ENCODE results near the gene USP48. TPM values are rescaled to one million over a fixed set of nuclear protein-coding genes. Genes with fewer than 3 reads are reported as not detected.

Gene USP48
- total RNA-seq, 3 donors from 2014 or later = 56.0 to 86.9 (median 74.7) TPM

GRCh38 chr1:21742578-21742977 lies 40.4 kb downstream of the USP48 start:
- no peak for DNase-seq (ENCODE audit: low spot score in 2 of 2)
- Histone ChIP-seq H3K4me3 (no peak overlapping the region), H3K9me3 (no peaks in the 10 kb centered on the region), H3K27me3 (no peaks in the 10 kb centered on the region), H3K4me1 (no peaks in the 10 kb centered on the region), H3K36me3 (no peaks in the 10 kb centered on the region), H3K27ac (no peak overlapping the region)
- no peak for TF ChIP-seq CTCF (IDR thresholded peaks at IDR 0.05)
- TF ChIP-seq POLR2AphosphoS5 (IDR thresholded peaks at IDR 0.05) = no peak
- TF ChIP-seq POLR2A (IDR thresholded peaks at IDR 0.05) = no peak
- intact Hi-C loops (cut with DNase I; ENCODE audit: low total_unique reads) = no loop called here

DNA sequence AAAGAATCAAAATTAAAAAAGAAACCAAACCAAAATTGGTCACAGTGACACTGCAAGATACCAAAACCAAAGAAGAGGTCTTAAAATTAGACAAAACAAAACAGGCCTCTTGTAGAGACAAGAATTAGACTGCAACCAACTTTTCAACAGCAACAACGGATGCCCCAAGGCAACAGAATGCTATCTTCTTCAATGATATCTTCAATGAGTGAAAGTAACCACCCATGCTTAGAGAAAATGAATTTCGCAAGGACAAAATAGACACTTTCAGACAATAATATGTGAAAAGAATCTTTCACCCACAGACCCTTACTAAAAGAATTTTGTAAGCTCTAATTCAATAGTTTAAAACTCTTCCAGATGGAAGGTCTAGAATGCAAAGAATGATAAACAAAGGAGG lies 41.7 kb downstream of the USP48 start:
- Histone ChIP-seq H3K27ac (no peak overlapping the region), H3K36me3 (no peaks in the 10 kb centered on the region), H3K27me3 (no peaks in the 10 kb centered on the region), H3K4me3 (no peak overlapping the region), H3K9me3 (no peaks in the 10 kb centered on the region), H3K4me1 (no peaks in the 10 kb centered on the region)
- intact Hi-C loops (cut with DNase I; ENCODE audit: low total_unique reads) = no loop called here
- no peak for DNase-seq (ENCODE audit: low spot score in 2 of 2)
- TF ChIP-seq CTCF (IDR thresholded peaks at IDR 0.05) (no peak), POLR2AphosphoS5 (IDR thresholded peaks at IDR 0.05) (no peak), POLR2A (IDR thresholded peaks at IDR 0.05) (no peak)

DNA sequence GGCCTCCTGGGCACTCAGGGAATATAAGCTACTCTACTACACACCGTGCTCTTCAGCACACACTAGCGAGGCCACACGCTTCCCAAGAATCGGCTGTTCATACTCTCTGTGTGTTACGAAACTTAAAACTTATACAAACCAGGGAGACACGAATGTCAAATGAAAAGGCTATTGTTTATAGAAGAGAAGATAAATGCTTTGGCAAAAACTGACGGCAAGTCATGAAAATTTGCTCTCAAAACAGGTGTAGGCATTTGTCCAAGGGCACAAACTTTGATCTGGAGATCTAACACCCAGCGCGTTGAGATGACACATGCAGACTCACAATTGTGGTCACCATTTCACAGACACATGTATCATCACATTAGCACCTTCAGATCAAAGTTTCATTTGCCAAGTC lies 46.1 kb downstream of the USP48 start:
- Histone ChIP-seq H3K36me3 (peaks cover 4% of the 10 kb centered on the region), H3K9me3 (no peaks in the 10 kb centered on the region), H3K4me3 (no peak overlapping the region), H3K27me3 (no peaks in the 10 kb centered on the region), H3K27ac (no peak overlapping the region), H3K4me1 (no peaks in the 10 kb centered on the region)
- no peak for DNase-seq (ENCODE audit: low spot score in 2 of 2)
- TF ChIP-seq POLR2AphosphoS5 (IDR thresholded peaks at IDR 0.05) = no peak
- TF ChIP-seq POLR2A (IDR thresholded peaks at IDR 0.05) = no peak
- TF ChIP-seq CTCF (IDR thresholded peaks at IDR 0.05) = no peak
- intact Hi-C loops (cut with DNase I; ENCODE audit: low total_unique reads) = no loop called here

DNA sequence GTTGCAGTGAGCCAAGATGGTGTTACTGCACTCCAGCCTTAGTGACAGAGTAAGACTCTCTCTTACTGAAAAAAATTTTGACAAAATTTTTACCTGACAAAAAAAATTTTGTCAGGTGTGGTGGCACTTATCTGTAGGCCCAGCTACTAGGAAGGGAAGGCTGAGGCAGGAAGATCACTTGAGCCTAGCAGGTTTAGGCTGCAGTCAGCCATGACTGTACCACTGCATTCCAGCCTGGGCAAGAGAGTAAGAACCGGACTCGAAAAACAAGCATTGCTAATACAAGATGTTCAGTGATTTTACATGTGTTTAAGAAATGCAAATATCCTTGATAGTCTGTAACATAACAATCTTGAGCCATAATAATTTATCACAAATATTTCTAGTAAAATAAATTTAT lies 46.9 kb downstream of the USP48 start:
- Histone ChIP-seq H3K36me3 (peaks cover 4% of the 10 kb centered on the region), H3K4me1 (no peaks in the 10 kb centered on the region), H3K4me3 (no peak overlapping the region), H3K27me3 (no peaks in the 10 kb centered on the region), H3K27ac (no peak overlapping the region), H3K9me3 (no peaks in the 10 kb centered on the region)
- intact Hi-C loops (cut with DNase I; ENCODE audit: low total_unique reads) = no loop called here
- DNase-seq (ENCODE audit: low spot score in 2 of 2) = no peak
- TF ChIP-seq CTCF (IDR thresholded peaks at IDR 0.05) = no peak
- no peak for TF ChIP-seq POLR2A (IDR thresholded peaks at IDR 0.05)
- TF ChIP-seq POLR2AphosphoS5 (IDR thresholded peaks at IDR 0.05) = no peak

DNA sequence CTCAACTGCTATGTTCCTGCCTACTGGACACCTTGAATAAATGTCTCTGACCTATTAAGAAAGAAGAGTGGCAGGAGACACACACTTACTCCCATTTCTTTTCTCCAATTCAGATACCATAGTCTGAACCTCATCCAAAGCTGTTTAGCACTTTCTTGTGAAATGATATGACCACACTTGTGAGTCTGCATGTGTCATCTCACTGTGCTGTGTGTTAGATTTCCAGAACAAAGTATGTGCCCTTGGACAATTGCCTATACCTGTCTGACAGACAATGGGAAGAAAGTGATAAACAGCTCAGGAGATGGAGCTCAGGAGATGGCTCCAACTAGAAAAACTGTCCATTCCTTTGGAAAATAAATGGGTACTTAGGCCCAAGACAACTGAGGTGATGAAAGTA lies 48.4 kb downstream of the USP48 start:
- Histone ChIP-seq H3K36me3 (peaks cover 4% of the 10 kb centered on the region), H3K9me3 (no peaks in the 10 kb centered on the region), H3K4me3 (no peak overlapping the region), H3K4me1 (no peaks in the 10 kb centered on the region), H3K27ac (no peak overlapping the region), H3K27me3 (no peaks in the 10 kb centered on the region)
- DNase-seq (ENCODE audit: low spot score in 2 of 2) = no peak
- intact Hi-C loops (cut with DNase I; ENCODE audit: low total_unique reads) = no loop called here
- TF ChIP-seq CTCF (IDR thresholded peaks at IDR 0.05) (no peak), POLR2A (IDR thresholded peaks at IDR 0.05) (no peak), POLR2AphosphoS5 (IDR thresholded peaks at IDR 0.05) (no peak)

Measured in breast epithelium (tissue), 4 donors.